ENCODE results near the gene KISS1. TPM values are rescaled to one million over a fixed set of nuclear protein-coding genes. Genes with fewer than 3 reads are reported as not detected.

The KISS1 gene
- polyA plus RNA-seq, 1 of the 3 experiments (the other 2 are of a cell fraction) = 0.10 TPM

DNA sequence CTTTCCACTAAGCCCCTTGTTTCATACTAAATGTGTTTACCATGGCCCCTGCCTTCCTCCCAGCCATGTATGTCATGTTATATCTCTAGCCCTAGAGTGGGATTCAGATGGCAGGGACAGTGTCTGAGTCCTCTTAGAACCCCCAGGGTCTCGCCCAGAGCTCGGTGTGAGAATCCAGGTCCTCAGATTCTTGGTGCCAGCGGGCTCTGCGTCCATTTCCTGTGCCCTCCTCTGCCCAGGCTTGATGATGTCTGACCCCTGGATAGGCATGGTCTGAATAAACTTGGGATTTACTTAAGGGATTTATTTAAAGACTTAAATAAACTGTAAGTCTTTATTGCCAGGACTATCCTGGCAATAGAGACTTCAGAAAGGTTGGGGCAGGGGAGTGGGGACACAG is 6.2 kb upstream of the KISS1 start:
- Histone ChIP-seq H3K4me2 (no peak overlapping the region), H4K20me1 (ENCODE audit: insufficient read depth) (no peaks in the 10 kb centered on the region), H3K27ac (ENCODE audit: low read depth in 2 of 2, low read length in 1 of 2) (no peak overlapping the region), H3K4me3 (ENCODE audit: low read depth in 2 of 2, low read length in 1 of 2) (no peak overlapping the region), H3F3A (replicated peaks; ENCODE audit: insufficient read depth) (no peaks in the 10 kb centered on the region), H2AFZ (ENCODE audit: low read depth) (no peak overlapping the region), H3K79me2 (ENCODE audit: insufficient read depth) (no peaks in the 10 kb centered on the region), H3K27me3 (ENCODE audit: insufficient read depth) (no peaks in the 10 kb centered on the region), H3K4me1 (ENCODE audit: control insufficient read depth in 1 of 2, insufficient read depth in 2 of 2, low read depth in 1 of 2, low read length in 1 of 2) (peaks cover 5 to 12% of the 10 kb centered on the region in 2 experiments; a peak in 2 of 4 replicates), H3K36me3 (replicated peaks in 1 of 2; ENCODE audit: control insufficient read depth in 1 of 2, insufficient read depth in 2 of 2, low read length in 1 of 2) (no peaks in the 10 kb centered on the region), H3K9ac (no peak overlapping the region), H3K9me2 (no peaks in the 10 kb centered on the region), H3K9me3 (no peaks in the 10 kb centered on the region)
- CTCF ChIA-PET = interaction anchor here (0.6 to 7.4 kb wide), 5 partner anchors 16 to 1339 kb away, joined by 3 to 157 read pairs (median 3); partner anchors contain the start of gene REN
- DNase-seq = no peak
- POLR2A ChIA-PET = no interaction called here
- WGBS (ENCODE audit: low lambda C conversion rate) = 84% methylated on average over 4 of the region's 4 CpGs
- TF ChIP-seq FOSL2 (IDR thresholded peaks at IDR 0.05; ENCODE audit: borderline replicate concordance, low read depth) (no peak), MXI1 (IDR thresholded peaks at IDR 0.05; ENCODE audit: low read depth, low read length) (no peak), YY1 (IDR thresholded peaks at IDR 0.05; ENCODE audit: low read depth) (no peak), RFX5 (IDR thresholded peaks at IDR 0.05; ENCODE audit: low read length) (no peak), NFIC (IDR thresholded peaks at IDR 0.05; ENCODE audit: borderline replicate concordance) (no peak), SMC3 (IDR thresholded peaks at IDR 0.05; ENCODE audit: low read depth, low read length) (no peak), TEAD4 (IDR thresholded peaks at IDR 0.05; ENCODE audit: borderline replicate concordance, insufficient read depth) (no peak), RAD21 (IDR thresholded peaks at IDR 0.05; ENCODE audit: low read length) (no peak), RCOR1 (IDR thresholded peaks at IDR 0.05; ENCODE audit: low read length) (no peak)

DNA sequence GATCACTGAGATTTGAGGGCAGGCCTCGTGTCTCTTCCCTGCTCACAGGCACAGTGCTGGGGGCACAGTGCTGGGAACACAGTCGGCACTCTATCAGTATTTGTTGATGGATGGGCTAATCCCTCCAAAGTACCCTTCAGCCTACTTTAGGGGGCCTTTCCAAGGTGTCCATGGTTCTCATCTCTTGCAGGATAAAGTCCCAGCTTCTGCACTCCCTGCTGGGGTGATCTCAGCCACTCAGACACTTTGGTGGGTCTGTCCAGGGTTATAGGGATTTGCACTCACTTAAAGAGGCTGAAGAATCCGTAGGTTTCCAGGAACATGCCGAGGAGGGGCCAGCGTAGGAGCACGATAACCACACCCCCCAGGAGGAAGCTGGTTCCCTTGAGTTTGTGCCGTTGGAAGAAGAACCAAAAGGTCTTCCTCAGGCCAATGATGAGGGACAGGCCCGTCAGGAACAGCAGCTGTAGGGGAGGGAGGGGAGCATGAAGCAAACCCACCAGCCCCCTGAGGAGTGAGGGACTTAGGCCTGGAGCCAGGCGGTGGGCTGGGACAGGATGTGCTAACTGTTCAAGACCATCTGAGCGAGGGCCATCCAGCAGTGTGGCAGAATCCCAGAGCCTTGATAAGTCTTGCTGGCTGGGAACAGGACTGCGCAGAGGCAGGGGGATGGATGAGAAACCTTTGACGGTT is 5.2 kb upstream of the KISS1 start:
- TF ChIP-seq RXRA (IDR thresholded peaks at IDR 0.05; ENCODE audit: borderline replicate concordance, low read depth) (no peak), RCOR1 (IDR thresholded peaks at IDR 0.05; ENCODE audit: low read length) (no peak), CHD2 (IDR thresholded peaks at IDR 0.05; ENCODE audit: low read length, partially characterized antibody) (no peak), CTCF (IDR thresholded peaks at IDR 0.05) (no peak), ZBTB33 (IDR thresholded peaks at IDR 0.05; ENCODE audit: borderline replicate concordance, low read depth) (no peak)
- no peak overlapping the region for H3K4me3 ChIP-seq (ENCODE audit: low read depth in 2 of 2, low read length in 1 of 2)
- no peak overlapping the region for H3K4me2 ChIP-seq
- no peak overlapping the region for H3K27ac ChIP-seq (ENCODE audit: low read depth in 2 of 2, low read length in 1 of 2)
- H3K9me3 ChIP-seq = no peaks in the 10 kb centered on the region
- WGBS (ENCODE audit: low lambda C conversion rate) = 80% methylated on average over 12 of the region's 12 CpGs
- POLR2A ChIA-PET = no interaction called here
- H3K4me1 ChIP-seq (ENCODE audit: control insufficient read depth in 1 of 2, insufficient read depth in 2 of 2, low read depth in 1 of 2, low read length in 1 of 2) = peaks cover 2 to 14% of the 10 kb centered on the region in 2 experiments; a peak in 2 of 4 replicates
- CTCF ChIA-PET = interaction anchor here (1.0 to 7.4 kb wide), 4 partner anchors 40 to 197 kb away, joined by 3 to 157 read pairs (median 7); partner anchors contain the start of genes ETNK2 and REN
- no peaks in the 10 kb centered on the region for H3K27me3 ChIP-seq (ENCODE audit: insufficient read depth)
- H3K9me2 ChIP-seq = no peaks in the 10 kb centered on the region
- H3F3A ChIP-seq (replicated peaks; ENCODE audit: insufficient read depth) = no peaks in the 10 kb centered on the region
- H4K20me1 ChIP-seq (ENCODE audit: insufficient read depth) = no peaks in the 10 kb centered on the region
- H3K9ac ChIP-seq = no peak overlapping the region
- no peak for DNase-seq
- H3K36me3 ChIP-seq (replicated peaks in 1 of 2; ENCODE audit: control insufficient read depth in 1 of 2, insufficient read depth in 2 of 2, low read length in 1 of 2) = no peaks in the 10 kb centered on the region
- H3K79me2 ChIP-seq (ENCODE audit: insufficient read depth) = no peaks in the 10 kb centered on the region
- no peak overlapping the region for H2AFZ ChIP-seq (ENCODE audit: low read depth)

All from SK-N-SH (cell line).